OCI-LY7 (cell line): ENCODE measurements around the gene UFD1. TPM values are rescaled to one million over a fixed set of nuclear protein-coding genes. Genes with fewer than 3 reads are reported as not detected.

Experiments
- BruUV-seq: library from RNA; stranded (reverse); fragments of 400-500 nt; replicated peaks from 2 replicates; lab custom pipeline; 2021; lab: Mats Ljungman, UMichigan
- CTCF ChIA-PET: fragments of 300-600 bp; sonication (Branson Sonifier 250); formaldehyde crosslinking; loops from one replicate; lab custom pipeline; 2022; ENCODE audit warnings: antibody characterized with exemption; ENCODE audit not compliant: unreplicated experiment; lab: Charles Lee
- POLR2A ChIA-PET: fragments of 300-600 bp; sonication (Branson Sonifier 250); formaldehyde crosslinking; loops from one replicate; lab custom pipeline; 2022; ENCODE audit warnings: antibody characterized with exemption; lab: Charles Lee
- DNase-seq: peaks from one replicate; pipeline ENCODE4 v3.0.0-alpha.2; 2015; ENCODE audit warnings: low spot score
- H2AFZ ChIP-seq: fragments of 200-600 bp; sonication (generic), shearing (Covaris generic); 2 replicates; pipeline ENCODE4 v1.6.1; 2014; ENCODE audit warnings: mild to moderate bottlenecking, antibody characterized with exemption, low read length, moderate library complexity
- H3K27ac ChIP-seq: fragments of 200-600 bp; sonication (generic); 2 replicates; pipeline ENCODE4 v1.5.1; 2014; ENCODE audit warnings: mixed run types, low read depth, mild to moderate bottlenecking, moderate library complexity, low read length, inconsistent platforms; ENCODE audit not compliant: poor library complexity, severe bottlenecking
- H3K36me3 ChIP-seq: fragments of 200-600 bp; sonication (generic); 2 replicates; pipeline ENCODE4 v1.6.1; 2014; ENCODE audit warnings: mild to moderate bottlenecking, antibody characterized with exemption, low read length, moderate library complexity, mixed read lengths; ENCODE audit not compliant: insufficient read depth
- H3K4me1 ChIP-seq: fragments of 200-600 bp; sonication (generic); 2 replicates; pipeline ENCODE4 v1.5.1; 2014; ENCODE audit warnings: mild to moderate bottlenecking, low read length; ENCODE audit not compliant: insufficient read depth, poor library complexity, severe bottlenecking
- H3K4me2 ChIP-seq: fragments of 200-600 bp; sonication (generic); 2 replicates; pipeline ENCODE4 v1.6.1; 2014; ENCODE audit warnings: mild to moderate bottlenecking, low read length
- H3K4me3 ChIP-seq: fragments of 200-600 bp; sonication (generic); 2 replicates; pipeline ENCODE4 v1.5.1; 2014; ENCODE audit warnings: mild to moderate bottlenecking, low read depth, low read length; ENCODE audit not compliant: poor library complexity, severe bottlenecking
- H3K79me2 ChIP-seq: fragments of 200-600 bp; sonication (generic); 2 replicates; pipeline ENCODE4 v1.6.1; 2016; ENCODE audit warnings: low read depth, mild to moderate bottlenecking, low read length, moderate library complexity, mixed read lengths; ENCODE audit not compliant: insufficient read depth
- H3K9me2 ChIP-seq: fragments of 200-600 bp; sonication (generic); 2 replicates; pipeline ENCODE4 v1.6.1; 2016; ENCODE audit warnings: mild to moderate bottlenecking, low read length, mixed read lengths; ENCODE audit not compliant: insufficient read depth
- H3K9me3 ChIP-seq: fragments of 200-600 bp; sonication (generic); 2 replicates; pipeline ENCODE4 v1.6.1; 2014; ENCODE audit warnings: mild to moderate bottlenecking, mixed run types, low read length, mixed read lengths
- H4K20me1 ChIP-seq: fragments of 200-600 bp; sonication (generic); 2 replicates; pipeline ENCODE4 v1.6.1; 2014; ENCODE audit warnings: mild to moderate bottlenecking, antibody characterized with exemption, low read length, moderate library complexity, mixed read lengths; ENCODE audit not compliant: insufficient read depth
- CTCF ChIP-seq: fragments of 200-600 bp; sonication (generic); conservative IDR thresholded peaks from 2 replicates; pipeline ENCODE4 v1.5.1; 2014; ENCODE audit warnings: mild to moderate bottlenecking, antibody characterized with exemption, low read length, moderate library complexity, mixed read lengths
- EZH2phosphoT487 ChIP-seq: fragments of 200-600 bp; sonication (generic); IDR thresholded peaks from 2 replicates; pipeline ENCODE4 v1.6.1; 2018; ENCODE audit warnings: low read depth, borderline replicate concordance, mild to moderate bottlenecking, mixed run types, antibody characterized with exemption, low read length, moderate library complexity, mixed read lengths
- intact Hi-C: fragments of 100-400 bp; cut with micrococcal nuclease; formaldehyde crosslinking; loops from one replicate; pipeline ENCODE4 v1.10.0; 2022; ENCODE audit not compliant: unreplicated experiment
- total RNA-seq, 2 experiments: library from RNA; depleted of rRNA in 1 of 2; stranded (reverse); fragments of >200 nt in 1 of 2; shearing (Covaris generic) in 1 of 2; gene quantifications; 2 replicates each; pipeline ENCODE4 v1.2.3, GENCODE V29; 2014 to 2022

Gene UFD1
- total RNA-seq, 2 experiments from 2014 or later: 60.1 to 70.8 TPM

- peaks cover 9% of the 10 kb centered on the region for H3K4me1 ChIP-seq
- ChIA-PET POLR2A (interaction anchor here (0.6 to 2.3 kb wide), 2 partner anchors 10 to 152 kb away, joined by 3 to 6 read pairs; no protein-coding TSS in a partner anchor), CTCF (interaction anchor here (0.5 kb wide), 1 partner anchor 255 kb away, joined by 3 read pairs; no protein-coding TSS in a partner anchor)
- H3K9me2 ChIP-seq: no peaks in the 10 kb centered on the region
- H3K79me2 ChIP-seq: peaks cover 41% of the 10 kb centered on the region
- no TSS peak for BruUV-seq
- peak; percentile 27 for DNase-seq
- H3K27ac ChIP-seq: no peak overlapping the region
- no peaks in the 10 kb centered on the region for H3K9me3 ChIP-seq
- H3K4me2 ChIP-seq: no peak overlapping the region
- H3K4me3 ChIP-seq: no peak overlapping the region
- peaks cover 7% of the 10 kb centered on the region for H4K20me1 ChIP-seq
- no peak for TF ChIP-seq EZH2phosphoT487
- TF ChIP-seq CTCF: peak; percentile 28; the same call in 1 of the 2 replicates
- peaks cover 75% of the 10 kb centered on the region for H3K36me3 ChIP-seq
- no peak overlapping the region for H2AFZ ChIP-seq
- intact Hi-C loops: no loop called here
Measured at GRCh38 chr22:19473578-19473977, 5.4 kb downstream of the UFD1 start.

- Histone ChIP-seq H3K79me2 (peaks cover 27% of the 10 kb centered on the region), H3K9me3 (no peaks in the 10 kb centered on the region), H2AFZ (no peak overlapping the region), H3K9me2 (no peaks in the 10 kb centered on the region), H4K20me1 (no peaks in the 10 kb centered on the region; the same call in 1 of the 2 replicates), H3K27ac (no peak overlapping the region), H3K4me1 (peaks cover 3% of the 10 kb centered on the region), H3K36me3 (peaks cover 89% of the 10 kb centered on the region), H3K4me3 (no peak overlapping the region), H3K4me2 (no peak overlapping the region)
- intact Hi-C loops: no loop called here
- TF ChIP-seq CTCF: no peak
- TF ChIP-seq EZH2phosphoT487: no peak
- no peak for DNase-seq
- CTCF ChIA-PET: no interaction called here
- POLR2A ChIA-PET: interaction anchor here (2.3 kb wide), 1 partner anchor 9 kb away, joined by 6 read pairs; no protein-coding TSS in a partner anchor
- BruUV-seq: no TSS peak
Measured at GRCh38 chr22:19472233-19472632, 6.8 kb downstream of the UFD1 start.

GRCh38 chr22:19471572-19471971, 7.4 kb downstream of the UFD1 start:
- H3K9me3 ChIP-seq: no peaks in the 10 kb centered on the region
- DNase-seq: no peak
- peaks cover 95% of the 10 kb centered on the region for H3K36me3 ChIP-seq
- no peak overlapping the region for H2AFZ ChIP-seq
- H3K27ac ChIP-seq: no peak overlapping the region
- H3K4me2 ChIP-seq: no peak overlapping the region
- no peaks in the 10 kb centered on the region for H3K9me2 ChIP-seq
- no peaks in the 10 kb centered on the region for H3K4me1 ChIP-seq
- CTCF ChIA-PET: no interaction called here
- no peaks in the 10 kb centered on the region for H4K20me1 ChIP-seq
- POLR2A ChIA-PET: no interaction called here
- no peak overlapping the region for H3K4me3 ChIP-seq
- H3K79me2 ChIP-seq: peaks cover 22% of the 10 kb centered on the region
- no peak for TF ChIP-seq CTCF
- no peak for TF ChIP-seq EZH2phosphoT487
- intact Hi-C loops: no loop called here
- no TSS peak for BruUV-seq
